Ovary (tissue), 3 donors: ENCODE data around the gene TMBIM6.

Experiments used
- EP300 ChIP-seq: sonication (generic); formaldehyde crosslinking; IDR thresholded peaks from one replicate; pipeline ENCODE4 v1.6.1; 2017; ENCODE audit warnings: antibody characterized with exemption
- POLR2A ChIP-seq: fragments of 450-650 bp; IDR thresholded peaks from one replicate; pipeline ENCODE4 v1.6.1; 2017; ENCODE audit warnings: antibody characterized with exemption, mild to moderate bottlenecking, moderate library complexity
- TF ChIP-seq, protein P1 (sequence below), 3 donors: fragments of 450-650 bp in 2 of 3; fragments of 200-600 bp in 1 of 3; IDR thresholded peaks; one replicate each; pipeline versions ENCODE4 v1.5.1 to v1.8.0; 2016 to 2022; ENCODE audit warnings: antibody characterized with exemption in 3 of 3, mild to moderate bottlenecking in 1 of 3
- donor health status: DM: no; HTN: no; CAD: no.

DNA sequence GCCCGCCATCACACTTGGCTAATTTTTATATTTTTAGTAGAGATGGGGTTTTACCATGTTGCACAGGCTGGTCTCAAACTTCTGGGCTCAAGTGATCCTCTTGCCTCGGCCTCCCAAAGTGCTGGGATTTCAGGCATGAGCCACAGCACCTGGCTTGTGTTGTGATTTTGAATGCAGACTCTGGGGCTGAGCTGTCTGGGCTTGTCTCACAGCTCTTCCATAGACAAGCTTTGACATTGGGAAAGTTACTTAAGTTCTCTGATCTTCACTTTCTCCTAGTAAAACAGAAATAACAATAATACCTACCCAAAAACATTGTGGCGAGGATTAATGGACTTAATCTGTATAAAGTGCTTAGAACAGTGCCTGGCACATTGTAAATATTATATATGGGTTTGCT lies 36.0 kb downstream of the TMBIM6 start:
- TF ChIP-seq, protein P1, sequence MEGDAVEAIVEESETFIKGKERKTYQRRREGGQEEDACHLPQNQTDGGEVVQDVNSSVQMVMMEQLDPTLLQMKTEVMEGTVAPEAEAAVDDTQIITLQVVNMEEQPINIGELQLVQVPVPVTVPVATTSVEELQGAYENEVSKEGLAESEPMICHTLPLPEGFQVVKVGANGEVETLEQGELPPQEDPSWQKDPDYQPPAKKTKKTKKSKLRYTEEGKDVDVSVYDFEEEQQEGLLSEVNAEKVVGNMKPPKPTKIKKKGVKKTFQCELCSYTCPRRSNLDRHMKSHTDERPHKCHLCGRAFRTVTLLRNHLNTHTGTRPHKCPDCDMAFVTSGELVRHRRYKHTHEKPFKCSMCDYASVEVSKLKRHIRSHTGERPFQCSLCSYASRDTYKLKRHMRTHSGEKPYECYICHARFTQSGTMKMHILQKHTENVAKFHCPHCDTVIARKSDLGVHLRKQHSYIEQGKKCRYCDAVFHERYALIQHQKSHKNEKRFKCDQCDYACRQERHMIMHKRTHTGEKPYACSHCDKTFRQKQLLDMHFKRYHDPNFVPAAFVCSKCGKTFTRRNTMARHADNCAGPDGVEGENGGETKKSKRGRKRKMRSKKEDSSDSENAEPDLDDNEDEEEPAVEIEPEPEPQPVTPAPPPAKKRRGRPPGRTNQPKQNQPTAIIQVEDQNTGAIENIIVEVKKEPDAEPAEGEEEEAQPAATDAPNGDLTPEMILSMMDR (IDR thresholded peaks at IDR 0.05), result no peak
- TF ChIP-seq POLR2A (no peak), EP300 (no peak)
